Measurements from ENCODE around the gene PLEKHM3. TPM values are rescaled to one million over a fixed set of nuclear protein-coding genes. Genes with fewer than 3 reads are reported as not detected.

PLEKHM3 gene
- total and polyA plus RNA-seq, 2 donors (not counting 3 experiments of a cell fraction or from before 2014, with no cell fraction given): 3.1 to 9.1 TPM

DNA sequence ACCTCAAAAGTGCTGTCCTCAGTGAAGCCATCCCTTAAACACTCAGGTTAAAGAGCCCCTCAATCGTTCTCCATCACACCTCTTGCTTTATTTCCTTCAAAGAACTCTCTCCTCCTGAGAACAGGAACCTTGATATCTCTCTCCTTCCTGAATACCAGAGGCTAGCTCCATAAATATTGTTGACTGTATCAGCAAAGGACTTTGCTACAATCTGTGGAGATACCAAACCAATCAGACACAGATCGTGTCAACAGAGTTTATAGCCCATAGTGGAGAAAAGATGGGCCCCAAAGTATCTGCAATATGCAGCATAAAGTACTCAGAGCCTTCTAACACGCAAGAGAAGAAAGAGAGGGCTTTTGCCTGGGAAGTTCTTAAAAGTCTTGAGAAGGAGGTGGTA, 36.4 kb downstream of the PLEKHM3 start:
- H3K36me3 ChIP-seq (ENCODE audit: control insufficient read depth in 2 of 2, extremely low read depth in 1 of 2, insufficient read depth in 2 of 2, low read length in 2 of 2): no peaks in the 10 kb centered on the region
- BruUV-seq (replicated peaks): no TSS peak
- POLR2A ChIA-PET: no interaction called here
- intact Hi-C loops (cut with micrococcal nuclease) (no loop called here), dilution Hi-C loops (cut with MboI; ENCODE audit: extremely low pct_ligation_motif_present, low sequenced_read_pairs) (no loop called here)
- H3K4me3 ChIP-seq (replicated peaks in 1 of 3; ENCODE audit: insufficient read depth in 1 of 3, low read depth in 1 of 3, low read length in 3 of 3): no peak overlapping the region
- H3K9me3 ChIP-seq (replicated peaks; ENCODE audit: control insufficient read depth, insufficient read depth, low read length): no peaks in the 10 kb centered on the region
- H3K4me1 ChIP-seq (ENCODE audit: control insufficient read depth, extremely low read depth, insufficient read depth, low read length): no peaks in the 10 kb centered on the region
- H3K9me1 ChIP-seq (replicated peaks; ENCODE audit: control insufficient read depth, extremely low read depth, insufficient read depth, low read length): no peaks in the 10 kb centered on the region
- no peak overlapping the region for H2AFZ ChIP-seq (ENCODE audit: low read depth, low read length)
- H3K27me3 ChIP-seq (ENCODE audit: control insufficient read depth in 2 of 2, insufficient read depth in 2 of 2, low read length in 2 of 2): no peaks in the 10 kb centered on the region
- H4K20me1 ChIP-seq (replicated peaks; ENCODE audit: control insufficient read depth, extremely low read depth, insufficient read depth, low read length): no peaks in the 10 kb centered on the region
- CTCF ChIA-PET: no interaction called here
- H3K79me2 ChIP-seq (ENCODE audit: control insufficient read depth, insufficient read depth, low read length): no peaks in the 10 kb centered on the region
- FAIRE-seq (no peak), DNase-seq (ENCODE audit: low read depth, low spot score) (no peak)
- no peak overlapping the region for H3K4me2 ChIP-seq (ENCODE audit: insufficient read depth, low read length)
- H3K9ac ChIP-seq (replicated peaks; ENCODE audit: extremely low read depth, insufficient read depth, low read length): no peak overlapping the region
- no peak for TF ChIP-seq GATA2 (IDR thresholded peaks at IDR 0.05; ENCODE audit: insufficient read depth, insufficient read length, low read depth, low read length)
- TF ChIP-seq MYC (IDR thresholded peaks at IDR 0.05; ENCODE audit: low read depth, low read length): no peak
- no peak for TF ChIP-seq POLR2AphosphoS5 (IDR thresholded peaks at IDR 0.05; ENCODE audit: insufficient read depth, low read depth, low read length)
- TF ChIP-seq FOS (IDR thresholded peaks at IDR 0.05; ENCODE audit: borderline replicate concordance, insufficient read depth, low read length): no peak
- TF ChIP-seq POLR2A (IDR thresholded peaks at IDR 0.05; ENCODE audit: low read depth, low read length): no peak
- TF ChIP-seq JUN (IDR thresholded peaks at IDR 0.05; ENCODE audit: borderline replicate concordance, insufficient read depth, insufficient read length, low read depth): no peak
- TF ChIP-seq CTCF (IDR thresholded peaks at IDR 0.05; ENCODE audit: extremely low read depth in 1 of 2, insufficient read depth in 1 of 2, low read depth in 1 of 2, low read length in 2 of 2): no peak
- no peak for TF ChIP-seq MAX (IDR thresholded peaks at IDR 0.05; ENCODE audit: insufficient read depth, insufficient read length)
- TF ChIP-seq EZH2 (IDR thresholded peaks at IDR 0.05; ENCODE audit: borderline replicate concordance, low read depth, low read length, severe bottlenecking): no peak
- no peak overlapping the region for H3K27ac ChIP-seq (ENCODE audit: insufficient read depth, low read depth, low read length)
